NCI-H2196 treated with DMSO at 0.1 percent for 48 hours (cell line): Measurements from ENCODE around the gene ATXN1.
"Not testable (repeated sequence)": the region's sequence is repeated elsewhere in the genome, so short reads cannot be mapped to it uniquely, and the experiment has no call there.

ENCODE experiments used
- DNase-seq: peaks from one replicate; lab custom pipeline; 2025; ENCODE audit not compliant: unreplicated experiment; lab: John Stamatoyannopoulos, UW

ATXN1 gene

GRCh38 chr6:16704401-16705045 lies 56.7 kb downstream of the ATXN1 start:
- no peak for DNase-seq

- DNase-seq: not testable (repeated sequence)
Observed at GRCh38 chr6:16702627-16703378, 58.5 kb downstream of the ATXN1 start.

- no peak for DNase-seq
Observed at GRCh38 chr6:16700916-16701234, 60.4 kb downstream of the ATXN1 start.

- DNase-seq: no peak
Observed at GRCh38 chr6:16700202-16700915, 60.9 kb downstream of the ATXN1 start.

- no peak for DNase-seq
Observed at GRCh38 chr6:16698997-16699868, 62.0 kb downstream of the ATXN1 start.

- DNase-seq: no peak
Observed at GRCh38 chr6:16698162-16698533, 63.1 kb downstream of the ATXN1 start.

- DNase-seq: no peak
Observed at GRCh38 chr6:16697437-16698161, 63.7 kb downstream of the ATXN1 start.

GRCh38 chr6:16696496-16696895 lies 64.8 kb downstream of the ATXN1 start:
- no peak for DNase-seq

- no peak for DNase-seq
Observed at GRCh38 chr6:16694781-16695578, 66.3 kb downstream of the ATXN1 start.

GRCh38 chr6:16691324-16691723 lies 69.9 kb downstream of the ATXN1 start:
- DNase-seq: no peak

GRCh38 chr6:16690608-16691142 lies 70.6 kb downstream of the ATXN1 start:
- DNase-seq: no peak

GRCh38 chr6:16689788-16690607 lies 71.3 kb downstream of the ATXN1 start:
- DNase-seq: no peak

- no peak for DNase-seq
Observed at GRCh38 chr6:16688984-16689636, 72.2 kb downstream of the ATXN1 start.

- DNase-seq: no peak
Observed at GRCh38 chr6:16688436-16688835, 72.8 kb downstream of the ATXN1 start.

GRCh38 chr6:16687045-16687444 lies 74.2 kb downstream of the ATXN1 start:
- DNase-seq: no peak

- DNase-seq: no peak
Observed at GRCh38 chr6:16684896-16685554, 76.2 kb downstream of the ATXN1 start.

GRCh38 chr6:16684195-16684689 lies 77.0 kb downstream of the ATXN1 start:
- DNase-seq: no peak
